NCI-H187 (cell line): ENCODE measurements around the gene LPAR2.

Experiments used
- DNase-seq, 2 experiments: peaks; one replicate each; lab custom pipeline; 2025; lab: John Stamatoyannopoulos, UW

LPAR2 gene

DNA sequence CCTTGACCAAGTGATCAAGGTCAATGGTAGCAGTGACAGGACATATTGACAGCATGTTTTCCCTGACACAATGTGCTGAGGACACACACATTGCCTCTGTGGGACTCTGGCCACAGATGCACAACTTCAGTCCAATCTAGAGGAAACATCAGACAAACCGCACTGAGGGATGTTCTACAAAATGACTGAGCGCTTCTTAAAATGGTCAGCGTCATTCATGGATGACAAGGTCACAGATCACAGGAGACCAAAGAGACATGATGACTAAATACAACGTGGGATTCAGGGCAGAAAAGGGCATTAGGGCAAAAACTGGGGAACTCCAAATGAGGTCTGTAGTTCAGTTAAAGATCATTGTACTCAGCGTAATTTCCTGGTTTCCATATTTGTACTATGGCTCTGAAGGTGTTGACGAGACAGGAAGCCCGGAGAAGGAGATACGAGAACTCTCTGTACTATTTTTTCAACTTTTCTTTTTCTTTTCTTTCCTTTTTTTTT, 30.2 kb downstream of the LPAR2 start:
- DNase-seq, result no peak

DNA sequence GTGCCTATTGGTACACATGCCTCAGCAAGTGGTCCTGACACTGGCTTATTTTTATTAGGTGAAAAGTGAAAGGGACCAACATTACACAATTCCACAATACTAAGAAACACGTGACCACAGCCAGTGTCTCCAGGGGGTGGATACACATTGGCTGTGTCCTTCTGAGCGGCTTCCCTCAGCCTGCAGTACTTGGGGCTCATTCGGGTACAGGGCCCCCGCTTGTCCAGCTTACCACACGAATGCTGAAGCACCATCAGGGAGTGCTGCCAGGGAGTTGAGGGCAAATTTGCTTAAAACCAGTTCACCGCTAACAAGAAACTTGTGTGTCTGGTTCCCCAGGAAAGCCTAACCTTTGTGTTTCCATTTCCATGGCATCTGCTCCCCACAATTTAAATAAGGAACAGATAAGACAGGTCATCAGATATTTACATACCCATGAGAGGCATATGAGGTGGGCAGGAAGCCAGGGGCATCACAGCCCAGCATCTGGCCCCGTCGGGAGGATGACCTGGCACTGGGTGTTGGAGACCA, 32.8 kb downstream of the LPAR2 start:
- DNase-seq, result no peak

- DNase-seq, result no peak
These were observed 33.6 kb downstream of the LPAR2 start for GRCh38 chr19:19594381-19594780.

- DNase-seq, result no peak
These were observed 35.3 kb downstream of the LPAR2 start for GRCh38 chr19:19592690-19593089.

GRCh38 chr19:19591133-19591825, 36.7 kb downstream of the LPAR2 start:
- no peak for DNase-seq

GRCh38 chr19:19588546-19588945, 39.5 kb downstream of the LPAR2 start:
- no peak for DNase-seq

GRCh38 chr19:19587771-19588170, 40.2 kb downstream of the LPAR2 start:
- no peak for DNase-seq

- no peak for DNase-seq
These were observed 43.7 kb downstream of the LPAR2 start for GRCh38 chr19:19584356-19584755.

DNA sequence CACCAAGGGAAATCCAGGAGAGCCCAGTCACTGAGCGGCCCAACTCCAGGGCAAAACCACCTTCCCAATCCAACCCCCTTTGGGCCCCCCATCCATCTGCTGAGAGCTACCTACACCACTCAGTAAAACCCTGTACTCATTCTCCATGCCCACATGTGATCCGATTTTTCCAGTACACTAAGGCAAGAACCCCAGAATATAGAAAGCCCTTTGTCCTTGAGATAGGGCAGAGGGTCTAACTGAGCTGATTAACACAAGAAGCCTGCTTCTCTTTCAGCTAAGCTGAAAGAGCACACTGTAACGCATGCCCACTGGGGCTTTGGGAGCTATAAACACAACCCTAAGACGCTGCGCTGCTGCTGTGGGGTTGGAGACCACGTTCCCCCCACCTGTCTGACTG, 45.5 kb downstream of the LPAR2 start:
- DNase-seq, result no peak

DNA sequence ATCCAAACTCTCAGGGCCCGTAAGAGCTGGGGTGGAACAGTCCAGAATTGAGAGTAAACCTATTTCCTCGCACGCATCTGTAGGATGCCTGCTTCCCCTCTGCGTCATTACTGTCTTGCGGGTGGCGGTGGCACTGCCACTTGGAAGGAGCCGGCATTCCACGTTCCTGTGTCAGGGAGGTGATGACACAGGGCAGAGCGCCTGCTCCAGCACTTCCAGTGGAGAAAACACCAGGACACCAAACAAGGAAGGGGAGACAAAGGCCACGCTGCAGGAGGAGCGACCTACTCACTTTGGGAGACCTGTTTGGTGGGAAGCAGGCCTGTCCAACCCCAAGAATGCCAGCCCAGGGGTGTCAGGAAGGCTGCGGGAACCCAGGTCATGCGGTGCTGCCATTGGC, 46.6 kb downstream of the LPAR2 start:
- no peak for DNase-seq

GRCh38 chr19:19580418-19580817, 47.6 kb downstream of the LPAR2 start:
- no peak for DNase-seq

GRCh38 chr19:19579533-19580361, 48.3 kb downstream of the LPAR2 start:
- DNase-seq, result no peak

DNA sequence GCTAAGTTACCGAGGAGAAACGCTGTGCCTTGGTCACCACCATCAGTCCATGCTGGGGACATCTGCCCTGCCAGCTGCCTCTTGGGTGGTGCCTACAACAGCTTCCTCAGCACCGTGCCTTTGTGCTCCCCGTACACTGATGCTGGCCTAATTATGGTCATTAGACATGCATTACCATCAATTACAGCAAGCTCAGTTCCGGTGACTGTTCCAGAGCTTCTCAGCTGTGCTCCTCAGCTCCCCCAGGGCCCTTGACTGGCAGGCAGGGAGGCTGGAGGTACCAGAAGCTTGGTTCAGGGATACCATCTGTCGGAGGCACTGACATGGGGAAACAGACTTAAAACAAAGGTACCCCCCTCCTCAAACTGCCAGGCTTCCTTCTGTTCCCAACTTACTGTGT, 49.8 kb downstream of the LPAR2 start:
- no peak for DNase-seq

GRCh38 chr19:19575411-19575810, 52.6 kb downstream of the LPAR2 start:
- no peak for DNase-seq
